Measurements from ENCODE around the gene PITPNC1. TPM values are rescaled to one million over a fixed set of nuclear protein-coding genes. Genes with fewer than 3 reads are reported as not detected.

PITPNC1 gene
- total RNA-seq, 6 donors from 2014 or later = 8.5 to 23.3 (median 13.7) TPM

DNA sequence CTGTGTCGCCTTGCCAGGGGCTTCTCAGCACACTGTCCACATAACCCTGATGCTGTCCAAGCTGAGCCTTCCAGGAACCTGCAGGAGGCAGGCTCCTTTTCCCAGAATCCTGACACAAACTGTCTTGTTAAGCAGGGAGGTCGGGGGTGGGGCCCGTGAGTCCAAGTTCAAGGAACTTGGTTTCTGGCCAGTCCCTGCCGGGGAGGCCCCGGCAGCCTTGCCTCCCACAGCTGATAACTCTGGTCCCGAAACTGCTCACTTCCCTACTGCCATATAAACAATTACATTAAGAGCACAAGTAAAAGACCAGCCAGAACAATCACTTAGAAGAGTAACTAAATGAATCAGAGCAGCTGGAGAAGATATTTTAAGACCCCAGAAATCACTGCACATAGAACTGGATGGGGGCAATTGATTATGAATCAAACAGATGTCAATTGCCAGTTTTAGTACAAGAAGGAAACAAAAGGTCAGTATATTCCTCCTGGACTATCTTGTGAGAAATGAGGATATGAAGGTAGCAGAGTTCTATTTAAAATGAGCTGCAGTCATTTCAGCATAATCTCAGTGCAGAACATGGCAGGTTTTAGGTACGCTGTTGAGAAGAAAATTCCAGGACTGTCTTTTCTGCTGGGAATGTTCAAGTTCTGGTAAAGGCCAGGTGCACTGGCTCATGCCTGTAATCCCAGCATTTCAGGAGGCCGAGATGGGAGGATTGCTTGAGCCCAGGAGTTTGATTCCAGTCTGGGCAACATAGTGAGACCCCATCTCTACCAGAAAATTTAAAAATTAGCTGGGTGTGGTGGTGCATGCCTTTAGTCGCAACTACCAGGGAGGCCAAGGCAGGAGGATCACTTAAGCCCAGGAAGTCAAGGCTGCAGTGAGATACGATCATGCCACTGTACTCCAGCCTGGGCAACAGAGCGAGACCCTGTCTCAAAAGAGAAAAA, 169.8 kb downstream of the PITPNC1 start:
- H3K27me3 ChIP-seq = no peaks in the 10 kb centered on the region
- H3K4me1 ChIP-seq = peaks cover 18 to 22% (median 21%) of the 10 kb centered on the region in 4 donors
- no peaks in the 10 kb centered on the region for H3K9me3 ChIP-seq
- ATAC-seq (ENCODE audit: low FRiP score in 2 of 2) (peak in 1 of 2 donors; percentile 75), DNase-seq (peak; percentile 45 to 73)
- peak overlapping the region in 3 of 4 donors; percentile 25 to 38 (median 28) for H3K27ac ChIP-seq
- H3K36me3 ChIP-seq = no peaks in the 10 kb centered on the region
- 50 to 64% methylated on average over 10 to 11 of the region's 11 CpGs for WGBS, 2 donors
- TF ChIP-seq, protein P1, sequence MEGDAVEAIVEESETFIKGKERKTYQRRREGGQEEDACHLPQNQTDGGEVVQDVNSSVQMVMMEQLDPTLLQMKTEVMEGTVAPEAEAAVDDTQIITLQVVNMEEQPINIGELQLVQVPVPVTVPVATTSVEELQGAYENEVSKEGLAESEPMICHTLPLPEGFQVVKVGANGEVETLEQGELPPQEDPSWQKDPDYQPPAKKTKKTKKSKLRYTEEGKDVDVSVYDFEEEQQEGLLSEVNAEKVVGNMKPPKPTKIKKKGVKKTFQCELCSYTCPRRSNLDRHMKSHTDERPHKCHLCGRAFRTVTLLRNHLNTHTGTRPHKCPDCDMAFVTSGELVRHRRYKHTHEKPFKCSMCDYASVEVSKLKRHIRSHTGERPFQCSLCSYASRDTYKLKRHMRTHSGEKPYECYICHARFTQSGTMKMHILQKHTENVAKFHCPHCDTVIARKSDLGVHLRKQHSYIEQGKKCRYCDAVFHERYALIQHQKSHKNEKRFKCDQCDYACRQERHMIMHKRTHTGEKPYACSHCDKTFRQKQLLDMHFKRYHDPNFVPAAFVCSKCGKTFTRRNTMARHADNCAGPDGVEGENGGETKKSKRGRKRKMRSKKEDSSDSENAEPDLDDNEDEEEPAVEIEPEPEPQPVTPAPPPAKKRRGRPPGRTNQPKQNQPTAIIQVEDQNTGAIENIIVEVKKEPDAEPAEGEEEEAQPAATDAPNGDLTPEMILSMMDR (IDR thresholded peaks at IDR 0.05) = no peak
- peak in 3 of 4 donors; percentile 70 to 78 (median 75) for TF ChIP-seq EP300 (IDR thresholded peaks at IDR 0.05)
- peak; percentile 70 to 80 for TF ChIP-seq POLR2AphosphoS5 (IDR thresholded peaks at IDR 0.05)
- TF ChIP-seq POLR2A (IDR thresholded peaks at IDR 0.05) = no peak
- H3K4me3 ChIP-seq = no peak overlapping the region

DNA sequence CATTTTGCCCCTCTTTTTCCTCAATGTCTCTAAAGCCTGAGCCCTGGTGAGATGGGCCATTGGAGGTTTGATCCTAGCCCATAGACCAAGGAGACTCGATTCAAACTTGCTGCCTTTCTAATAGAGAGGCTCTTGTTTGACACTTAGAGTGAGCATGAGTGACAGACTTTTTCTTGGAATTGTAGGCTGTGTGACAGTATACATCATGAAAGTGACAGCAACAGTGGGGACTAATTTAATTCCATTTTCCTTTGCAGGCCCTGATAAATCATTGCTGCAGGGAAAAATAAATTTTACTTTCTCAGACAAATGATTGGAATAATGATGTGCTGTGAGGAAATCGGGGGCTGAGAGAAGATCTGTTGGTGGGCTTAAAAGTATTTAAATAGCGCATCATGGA, 171.6 kb downstream of the PITPNC1 start:
- TF ChIP-seq POLR2AphosphoS5 (IDR thresholded peaks at IDR 0.05) = no peak
- H3K36me3 ChIP-seq = no peaks in the 10 kb centered on the region
- WGBS, 2 donors = 89 to 97% methylated on average over 3 of the region's 3 CpGs
- DNase-seq = no peak
- peaks cover 18 to 22% (median 21%) of the 10 kb centered on the region in 4 donors for H3K4me1 ChIP-seq
- H3K4me3 ChIP-seq = no peak overlapping the region
- no peaks in the 10 kb centered on the region for H3K9me3 ChIP-seq
- no peak overlapping the region for H3K27ac ChIP-seq
- no peak for ATAC-seq (ENCODE audit: low FRiP score in 2 of 2)
- H3K27me3 ChIP-seq = no peaks in the 10 kb centered on the region

DNA sequence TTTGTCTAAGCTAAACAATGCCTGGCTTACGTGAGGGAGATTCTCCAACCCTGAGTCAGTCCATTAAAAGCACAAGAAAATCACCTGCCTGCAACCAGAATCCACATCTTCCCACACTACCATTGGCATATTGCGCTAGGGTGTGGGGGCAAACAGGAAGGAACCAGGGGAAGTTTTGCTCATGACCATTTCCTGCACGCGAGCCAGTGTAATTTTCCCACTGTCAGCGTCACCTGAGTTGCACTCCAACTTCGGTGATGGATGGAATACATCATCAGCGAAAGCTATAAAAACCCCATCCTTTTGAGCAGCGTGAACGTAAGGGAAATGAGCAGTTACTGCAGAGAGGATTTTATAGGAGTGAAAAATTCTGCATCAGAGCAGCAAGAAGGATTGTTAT, 172.7 kb downstream of the PITPNC1 start:
- DNase-seq = peak in 1 of 2 donors; percentile 34
- Histone ChIP-seq H3K9me3 (no peaks in the 10 kb centered on the region), H3K4me1 (peaks cover 18 to 22% (median 21%) of the 10 kb centered on the region in 4 donors), H3K27ac (no peak overlapping the region), H3K36me3 (no peaks in the 10 kb centered on the region), H3K27me3 (no peaks in the 10 kb centered on the region), H3K4me3 (no peak overlapping the region)
- WGBS, 2 donors = 54 to 59% methylated on average over 8 to 9 of the region's 9 CpGs
- ATAC-seq (ENCODE audit: low FRiP score in 2 of 2) = no peak
- TF ChIP-seq, protein P1 (IDR thresholded peaks at IDR 0.05) = no peak
- TF ChIP-seq EP300 (IDR thresholded peaks at IDR 0.05) (peak in 3 of 4 donors; percentile 76 to 89 (median 89)), POLR2AphosphoS5 (IDR thresholded peaks at IDR 0.05) (peak; percentile 79 to 83), POLR2A (IDR thresholded peaks at IDR 0.05) (no peak)

DNA sequence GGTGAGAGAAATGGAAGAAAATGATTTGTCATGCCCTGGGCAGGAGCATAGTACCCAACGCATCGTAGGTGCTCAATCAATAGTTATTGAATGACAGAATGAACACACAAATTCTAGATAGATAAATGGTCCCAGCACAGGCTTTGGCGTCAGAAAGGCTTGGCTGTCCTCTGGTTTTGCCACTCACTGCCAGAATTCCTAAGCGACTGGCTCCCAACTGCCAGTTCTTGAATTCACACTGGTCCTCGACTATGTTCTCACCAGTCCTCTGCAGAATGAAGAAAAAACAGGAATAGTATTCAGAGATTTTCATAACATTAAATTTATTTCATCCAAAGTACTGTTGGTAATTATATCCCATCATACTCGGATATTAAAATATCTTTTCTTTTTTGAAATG, 177.6 kb downstream of the PITPNC1 start:
- DNase-seq = no peak
- TF ChIP-seq POLR2AphosphoS5 (IDR thresholded peaks at IDR 0.05) (no peak), EP300 (IDR thresholded peaks at IDR 0.05) (no peak), POLR2A (IDR thresholded peaks at IDR 0.05) (no peak)
- TF ChIP-seq, protein P1 (IDR thresholded peaks at IDR 0.05) = no peak
- no peak for ATAC-seq (ENCODE audit: low FRiP score in 2 of 2)
- no peak overlapping the region for H3K4me3 ChIP-seq
- H3K9me3 ChIP-seq = peaks cover 0 to 5% (median 0%) of the 10 kb centered on the region in 4 donors
- H3K36me3 ChIP-seq = no peaks in the 10 kb centered on the region
- WGBS, 2 donors = 95 to 97% methylated on average over 6 of the region's 6 CpGs
- H3K27ac ChIP-seq = no peak overlapping the region
- no peaks in the 10 kb centered on the region for H3K27me3 ChIP-seq
- peaks cover 4 to 6% (median 5%) of the 10 kb centered on the region in 4 donors for H3K4me1 ChIP-seq

DNA sequence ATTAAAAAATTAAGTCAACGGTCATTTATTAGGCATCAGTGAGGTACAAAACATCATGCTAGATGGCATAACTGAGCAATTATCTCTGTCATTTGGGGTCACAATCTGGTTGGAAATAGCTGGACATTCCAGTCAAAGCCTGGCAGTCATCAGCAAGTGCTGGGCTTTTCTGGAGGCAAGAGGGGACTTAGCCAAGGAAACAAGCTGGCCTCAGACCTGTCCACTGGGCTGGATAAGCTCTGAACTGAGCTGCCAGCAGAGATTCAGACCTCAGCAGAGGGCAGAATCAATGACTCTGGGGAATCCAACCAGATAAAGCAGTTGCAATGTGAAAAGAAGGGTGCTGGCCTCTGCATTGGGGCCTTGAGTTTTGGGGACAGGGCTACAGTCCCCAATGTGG, 178.8 kb downstream of the PITPNC1 start:
- WGBS, 2 donors = 92 to 100% methylated on average over 1 of the region's 1 CpG
- TF ChIP-seq POLR2AphosphoS5 (IDR thresholded peaks at IDR 0.05) (no peak), POLR2A (IDR thresholded peaks at IDR 0.05) (no peak), EP300 (IDR thresholded peaks at IDR 0.05) (no peak)
- TF ChIP-seq, protein P1 (IDR thresholded peaks at IDR 0.05) = no peak
- no peaks in the 10 kb centered on the region for H3K4me1 ChIP-seq
- no peaks in the 10 kb centered on the region for H3K27me3 ChIP-seq
- ATAC-seq (ENCODE audit: low FRiP score in 2 of 2) = no peak
- no peak overlapping the region for H3K4me3 ChIP-seq
- no peaks in the 10 kb centered on the region for H3K36me3 ChIP-seq
- H3K9me3 ChIP-seq = peaks cover 0 to 5% (median 0%) of the 10 kb centered on the region in 4 donors
- no peak for DNase-seq
- no peak overlapping the region for H3K27ac ChIP-seq

All from upper lobe of left lung (tissue), 6 donors.